Mesendoderm (in vitro differentiated cells): ENCODE data around the gene HTR3C.
A peak's percentile ranks its signal among the peaks of the same experiment; 100 is the strongest.

Source experiments
- DNase-seq: peaks from one replicate; pipeline ENCODE4 v3.0.0; 2013
- H2AK5ac ChIP-seq: 2 replicates; pipeline ENCODE4 v1.6.1; 2013; ENCODE audit warnings: low read length, inconsistent platforms
- H2BK120ac ChIP-seq: 2 replicates; pipeline ENCODE4 v1.6.1; 2013; ENCODE audit warnings: low read depth, mild to moderate bottlenecking, low read length, moderate library complexity, mixed read lengths
- H2BK15ac ChIP-seq: replicated peaks from 2 replicates; pipeline ENCODE4 v1.6.1; 2013; ENCODE audit warnings: low read depth, mild to moderate bottlenecking, moderate library complexity
- H2BK5ac ChIP-seq: 2 replicates; pipeline ENCODE4 v1.6.1; 2013; ENCODE audit warnings: low read length, inconsistent platforms
- H3K18ac ChIP-seq: 2 replicates; pipeline ENCODE4 v1.6.1; 2013; ENCODE audit warnings: mild to moderate bottlenecking, low read length, mixed read lengths
- H3K23ac ChIP-seq: one replicate; pipeline ENCODE4 v1.6.1; 2013; ENCODE audit warnings: low read length
- H3K27ac ChIP-seq: 2 replicates; pipeline ENCODE4 v1.5.1; 2013; ENCODE audit warnings: low read depth, mild to moderate bottlenecking, inconsistent platforms, low read length, moderate library complexity
- H3K27me3 ChIP-seq: 2 replicates; pipeline ENCODE4 v1.6.1; 2013; ENCODE audit warnings: low read length, control low read depth, mild to moderate bottlenecking, inconsistent platforms; ENCODE audit not compliant: insufficient read depth, poor library complexity
- H3K36me3 ChIP-seq: 2 replicates; pipeline ENCODE4 v1.6.1; 2013; ENCODE audit warnings: low read length, inconsistent platforms; ENCODE audit not compliant: control insufficient read depth, insufficient read depth
- H3K4ac ChIP-seq: one replicate; pipeline ENCODE4 v1.6.1; 2013; ENCODE audit warnings: low read depth, mild to moderate bottlenecking, low read length, moderate library complexity
- H3K4me1 ChIP-seq: 2 replicates; pipeline ENCODE4 v1.6.1; 2013; ENCODE audit warnings: low read depth, low read length, inconsistent platforms; ENCODE audit not compliant: control insufficient read depth
- H3K4me2 ChIP-seq: 2 replicates; pipeline ENCODE4 v1.6.1; 2013; ENCODE audit warnings: low read length
- H3K4me3 ChIP-seq: 2 replicates; pipeline ENCODE4 v1.5.1; 2013; ENCODE audit warnings: mild to moderate bottlenecking, low read length
- H3K56ac ChIP-seq: one replicate; pipeline ENCODE4 v1.6.1; 2013; ENCODE audit warnings: low read length
- H3K79me1 ChIP-seq: 2 replicates; pipeline ENCODE4 v1.6.1; 2013; ENCODE audit warnings: low read length, inconsistent platforms
- H3K79me2 ChIP-seq: 2 replicates; pipeline ENCODE4 v1.6.1; 2013; ENCODE audit warnings: mild to moderate bottlenecking, low read length; ENCODE audit not compliant: control insufficient read depth, insufficient read depth
- H3K9ac ChIP-seq: 2 replicates; pipeline ENCODE4 v1.6.1; 2013; ENCODE audit warnings: low read length, inconsistent platforms
- H4K5ac ChIP-seq: one replicate; pipeline ENCODE4 v1.6.1; 2013; ENCODE audit warnings: low read length
- H4K8ac ChIP-seq: one replicate; pipeline ENCODE4 v1.6.1; 2013; ENCODE audit warnings: low read depth, mild to moderate bottlenecking, control low read depth, low read length, moderate library complexity
- WGBS: extraction: QIAGEN DNeasy Blood & Tissue Kit; methylation state at CpG from one replicate; pipeline ENCODE4 v1.1.7; 2013; ENCODE audit warnings: low lambda C conversion rate, missing lambda C conversion rate; ENCODE audit not compliant: insufficient coverage; ENCODE audit errors: extremely low coverage; 5-methylcytosine and 5-hydroxymethylcytosine counted together

Gene HTR3C

DNA sequence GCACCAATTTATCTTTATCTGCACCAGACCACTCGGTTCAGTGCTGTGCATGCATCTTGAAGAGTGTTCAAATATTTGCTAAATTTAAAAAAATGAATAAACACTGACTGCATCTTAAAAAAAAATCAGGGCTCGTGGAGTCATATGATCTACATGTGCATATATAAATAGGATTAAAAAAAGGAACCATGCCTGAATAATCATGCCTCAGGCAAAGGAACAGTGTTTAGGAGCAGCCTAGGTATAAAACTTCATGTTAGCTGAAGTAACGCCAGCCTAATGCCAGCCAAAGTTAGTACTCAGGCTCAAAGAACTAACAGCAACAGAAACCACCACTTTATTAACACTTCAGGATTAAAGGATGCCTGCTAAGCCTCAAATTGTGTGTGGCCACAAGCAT, 44.7 kb upstream of the HTR3C start:
- Histone ChIP-seq H3K9ac (no peak overlapping the region), H3K18ac (no peak overlapping the region), H3K4ac (no peak overlapping the region), H3K79me2 (no peaks in the 10 kb centered on the region), H3K4me2 (no peak overlapping the region), H2AK5ac (no peak overlapping the region), H3K79me1 (peaks cover 6% of the 10 kb centered on the region), H2BK120ac (no peak overlapping the region), H3K4me3 (no peak overlapping the region), H3K56ac (no peak overlapping the region), H3K23ac (no peak overlapping the region), H4K5ac (no peak overlapping the region), H2BK15ac (no peak overlapping the region), H3K27ac (no peak overlapping the region), H4K8ac (no peak overlapping the region), H3K27me3 (no peaks in the 10 kb centered on the region), H2BK5ac (no peak overlapping the region), H3K4me1 (peaks cover 3% of the 10 kb centered on the region), H3K36me3 (peaks cover 2% of the 10 kb centered on the region)
- no CpG with 5 or more reads among the region's 3 CpGs for WGBS
- no peak for DNase-seq

GRCh38 chr3:184011230-184011876, 41.5 kb upstream of the HTR3C start:
- no peak overlapping the region for H2BK15ac ChIP-seq
- H3K56ac ChIP-seq: no peak overlapping the region
- no peak overlapping the region for H3K23ac ChIP-seq
- DNase-seq: no peak
- peaks cover 10% of the 10 kb centered on the region for H3K79me2 ChIP-seq
- no peak overlapping the region for H4K8ac ChIP-seq
- no peak overlapping the region for H4K5ac ChIP-seq
- no peak overlapping the region for H3K18ac ChIP-seq
- no peak overlapping the region for H3K4me2 ChIP-seq
- H2BK120ac ChIP-seq: no peak overlapping the region
- H3K27ac ChIP-seq: no peak overlapping the region
- H3K36me3 ChIP-seq: peaks cover 2% of the 10 kb centered on the region
- H2AK5ac ChIP-seq: no peak overlapping the region
- no peak overlapping the region for H3K9ac ChIP-seq
- H3K4me1 ChIP-seq: peaks cover 7% of the 10 kb centered on the region
- WGBS: no CpG with 5 or more reads among the region's 4 CpGs
- H3K27me3 ChIP-seq: no peaks in the 10 kb centered on the region
- no peak overlapping the region for H2BK5ac ChIP-seq
- H3K4me3 ChIP-seq: no peak overlapping the region
- no peak overlapping the region for H3K4ac ChIP-seq
- peaks cover 11% of the 10 kb centered on the region for H3K79me1 ChIP-seq

- DNase-seq: no peak
- Histone ChIP-seq H3K4ac (no peak overlapping the region), H3K23ac (no peak overlapping the region), H2AK5ac (no peak overlapping the region), H2BK15ac (no peak overlapping the region), H3K4me1 (peaks cover 14% of the 10 kb centered on the region), H3K18ac (no peak overlapping the region), H3K79me2 (peaks cover 18% of the 10 kb centered on the region), H3K27me3 (no peaks in the 10 kb centered on the region), H4K8ac (no peak overlapping the region), H3K9ac (no peak overlapping the region), H3K4me3 (no peak overlapping the region), H2BK5ac (no peak overlapping the region), H3K27ac (no peak overlapping the region), H3K79me1 (peaks cover 18% of the 10 kb centered on the region), H3K36me3 (peaks cover 4% of the 10 kb centered on the region), H3K4me2 (no peak overlapping the region), H3K56ac (no peak overlapping the region), H2BK120ac (no peak overlapping the region), H4K5ac (no peak overlapping the region)
- no CpG with 5 or more reads among the region's 6 CpGs for WGBS
Observed at GRCh38 chr3:184011937-184012889, 40.6 kb upstream of the HTR3C start.

DNA sequence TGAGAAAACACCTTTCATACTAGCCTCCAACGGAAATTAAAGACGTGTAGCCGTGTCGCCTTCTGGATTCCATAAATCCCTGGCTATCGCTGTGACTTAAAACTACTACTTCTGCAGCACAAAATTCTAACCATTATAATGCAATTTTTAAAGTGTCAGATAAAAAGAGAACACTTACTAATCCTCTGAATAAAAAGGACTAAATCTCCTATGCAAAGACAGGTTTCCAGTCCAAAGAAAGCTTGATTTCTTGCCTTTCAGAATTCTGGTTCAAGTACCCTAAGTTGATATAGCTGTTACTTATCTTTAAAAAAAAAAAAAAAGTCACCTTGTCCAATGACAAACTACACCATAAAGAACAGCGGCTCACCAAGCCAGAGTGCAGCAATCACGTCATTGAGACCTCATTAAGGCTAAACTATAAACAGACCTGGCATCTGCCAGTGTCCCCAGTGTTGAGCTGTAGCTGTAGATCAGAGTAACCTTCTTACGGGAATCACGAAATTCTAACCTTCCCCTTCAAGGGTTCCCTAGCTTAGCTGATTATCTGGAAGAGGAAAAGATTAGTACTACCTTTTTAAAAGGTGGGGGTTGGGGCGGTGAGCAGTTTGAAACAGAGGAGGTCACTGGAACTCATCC, 37.3 kb upstream of the HTR3C start:
- Histone ChIP-seq H3K79me2 (peaks cover 18% of the 10 kb centered on the region), H3K4me3 (no peak overlapping the region)

GRCh38 chr3:184016169-184016570, 36.7 kb upstream of the HTR3C start:
- H4K8ac ChIP-seq: no peak overlapping the region
- H3K36me3 ChIP-seq: peaks cover 4% of the 10 kb centered on the region
- H3K23ac ChIP-seq: no peak overlapping the region
- no peak overlapping the region for H3K18ac ChIP-seq
- no CpG with 5 or more reads among the region's 5 CpGs for WGBS
- H3K4me1 ChIP-seq: peaks cover 14% of the 10 kb centered on the region
- no peak for DNase-seq
- no peak overlapping the region for H2BK5ac ChIP-seq
- peak overlapping the region; percentile 47 for H3K9ac ChIP-seq
- no peak overlapping the region for H3K27ac ChIP-seq
- H2BK15ac ChIP-seq: no peak overlapping the region
- H3K4me2 ChIP-seq: peak overlapping the region; percentile 38
- H3K4me3 ChIP-seq: no peak overlapping the region
- no peak overlapping the region for H4K5ac ChIP-seq
- no peak overlapping the region for H2AK5ac ChIP-seq
- H3K79me1 ChIP-seq: peaks cover 18% of the 10 kb centered on the region
- no peak overlapping the region for H2BK120ac ChIP-seq
- H3K4ac ChIP-seq: no peak overlapping the region
- no peaks in the 10 kb centered on the region for H3K27me3 ChIP-seq
- peaks cover 18% of the 10 kb centered on the region for H3K79me2 ChIP-seq
- peak overlapping the region; percentile 54 for H3K56ac ChIP-seq

More for the DNA sequence above, 37.3 kb upstream of the HTR3C start:
- no peak overlapping the region for H3K4ac ChIP-seq
- H3K4me1 ChIP-seq: peaks cover 14% of the 10 kb centered on the region
- no peak overlapping the region for H3K23ac ChIP-seq
- H4K8ac ChIP-seq: no peak overlapping the region
- WGBS: no CpG with 5 or more reads among the region's 10 CpGs
- no peak for DNase-seq
- no peak overlapping the region for H2AK5ac ChIP-seq
- H3K27me3 ChIP-seq: no peaks in the 10 kb centered on the region
- no peak overlapping the region for H3K9ac ChIP-seq
- no peak overlapping the region for H2BK120ac ChIP-seq
- peaks cover 4% of the 10 kb centered on the region for H3K36me3 ChIP-seq
- peaks cover 18% of the 10 kb centered on the region for H3K79me1 ChIP-seq
- H4K5ac ChIP-seq: no peak overlapping the region
- no peak overlapping the region for H2BK5ac ChIP-seq
- H2BK15ac ChIP-seq: no peak overlapping the region
- H3K18ac ChIP-seq: no peak overlapping the region
- H3K27ac ChIP-seq: no peak overlapping the region
- H3K4me2 ChIP-seq: no peak overlapping the region
- H3K56ac ChIP-seq: peak overlapping the region; percentile 49
